NCI-H748 treated with DMSO at 0.1 percent for 48 hours (cell line): Measurements from ENCODE around the gene CMIP.
A peak's percentile ranks its signal among the peaks of the same experiment; 100 is the strongest.

Experiments
- DNase-seq: peaks from one replicate; lab custom pipeline; 2025; lab: John Stamatoyannopoulos, UW

Gene CMIP

DNA sequence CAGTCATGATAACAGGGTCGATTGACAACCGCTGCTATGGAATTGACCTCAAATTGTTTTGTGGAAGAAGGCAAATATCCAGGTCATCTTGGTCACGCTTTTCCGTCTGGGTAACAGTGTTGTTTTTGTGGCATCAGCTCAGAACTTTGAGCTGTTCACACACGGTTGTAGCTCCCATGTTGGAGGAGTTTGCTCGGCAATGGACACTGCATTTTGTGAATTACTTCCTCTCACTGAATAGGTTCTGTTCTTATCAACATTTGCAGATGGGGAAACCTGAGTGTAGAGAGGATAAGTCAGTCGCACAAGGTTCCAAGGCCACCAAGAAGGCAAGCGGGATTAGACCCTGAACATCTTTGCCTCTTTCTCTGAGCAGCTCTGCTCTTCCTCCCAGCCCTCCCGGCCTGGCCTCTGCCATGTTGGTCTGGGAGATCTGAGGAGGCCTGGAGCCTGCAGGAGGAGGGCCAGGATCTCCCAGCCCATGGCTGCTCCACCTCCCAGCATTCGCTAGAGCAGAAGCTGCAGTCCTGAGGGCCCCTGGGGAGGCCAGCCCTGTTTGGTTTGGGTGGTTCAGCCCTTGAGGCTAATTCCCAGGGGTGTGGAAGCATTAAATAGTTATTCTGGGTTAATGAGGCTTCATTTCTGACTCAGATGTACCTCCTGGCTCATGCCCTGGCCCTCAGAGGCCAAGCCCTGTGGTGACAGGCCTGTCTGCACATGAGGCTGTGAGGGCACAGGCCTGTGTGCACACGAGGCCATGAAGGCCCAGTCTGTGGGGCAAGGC lies 180.3 kb downstream of the CMIP start:
- no peak for DNase-seq

DNA sequence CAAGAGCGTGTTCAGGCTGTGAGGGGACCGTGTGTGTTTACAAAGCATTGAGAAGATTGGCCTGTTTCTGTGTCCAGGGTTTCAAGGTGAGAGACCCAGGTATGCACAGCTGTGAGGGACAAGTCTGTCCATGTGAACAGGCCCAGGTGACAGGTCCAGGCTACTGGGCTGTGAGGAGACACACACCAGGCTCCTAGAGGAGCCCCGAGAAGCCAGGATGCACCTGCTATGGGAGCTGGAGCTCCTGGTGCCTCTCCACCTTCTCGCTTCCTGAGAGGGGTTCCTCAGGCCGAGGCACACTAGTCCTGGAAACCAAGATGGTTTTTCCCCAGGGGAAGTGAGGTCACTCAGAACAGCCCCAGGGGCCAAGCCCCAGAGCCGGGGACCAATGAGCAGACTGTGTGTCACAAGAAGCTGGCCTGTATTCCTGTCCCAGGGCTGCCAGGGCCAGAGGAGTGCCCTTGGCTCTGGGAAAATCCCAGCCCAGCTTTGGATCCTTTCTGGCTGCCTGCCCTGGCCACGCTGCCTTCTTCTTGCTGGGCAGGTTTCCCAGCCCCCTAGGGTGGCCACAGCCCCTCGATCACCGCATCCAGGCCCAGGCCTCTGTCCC lies 181.0 kb downstream of the CMIP start:
- DNase-seq = no peak

DNA sequence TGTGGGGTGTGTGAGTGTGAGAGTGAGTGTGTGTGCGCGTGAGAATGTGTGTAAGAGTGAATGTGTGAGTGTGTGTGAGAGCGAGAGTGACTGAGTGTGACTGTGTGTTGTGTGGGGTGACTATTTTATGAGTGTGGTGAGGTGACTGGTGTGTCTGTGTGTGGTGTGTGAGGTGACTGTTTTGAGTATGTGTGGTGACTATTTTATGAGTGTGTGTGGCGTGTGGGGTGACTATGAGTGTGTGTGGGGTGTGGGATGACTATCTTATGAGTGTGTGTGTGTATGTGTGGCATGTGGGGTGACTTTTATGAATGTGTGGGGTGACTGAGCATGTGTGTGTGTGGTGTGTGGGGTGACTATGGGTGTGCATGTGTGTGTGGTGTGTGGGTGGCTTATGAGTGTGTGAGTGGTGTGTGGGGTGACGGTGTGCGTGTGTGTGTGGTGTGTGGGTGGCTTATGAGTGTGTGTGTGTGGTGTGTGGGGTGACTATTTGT lies 181.6 kb downstream of the CMIP start:
- no peak for DNase-seq

DNA sequence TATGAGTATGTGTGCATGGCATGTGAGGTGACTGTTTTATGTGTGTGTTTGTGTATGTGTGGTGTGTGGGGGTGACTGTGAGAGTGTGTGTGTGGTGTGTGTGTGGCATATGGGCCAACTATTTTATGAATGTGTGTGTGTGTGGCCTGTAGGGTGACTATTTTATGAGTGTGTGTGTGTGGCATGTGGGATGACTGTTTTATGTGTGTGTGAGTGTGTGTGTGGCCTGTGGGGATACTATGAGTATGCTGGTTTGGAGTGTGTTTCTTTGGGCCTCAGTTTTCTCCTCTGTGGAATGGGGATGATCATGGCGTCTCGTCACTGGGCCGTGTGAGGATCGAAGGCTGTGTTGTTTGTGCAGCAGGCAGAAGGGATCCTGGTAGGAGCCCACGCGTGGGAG lies 182.4 kb downstream of the CMIP start:
- DNase-seq = no peak

DNA sequence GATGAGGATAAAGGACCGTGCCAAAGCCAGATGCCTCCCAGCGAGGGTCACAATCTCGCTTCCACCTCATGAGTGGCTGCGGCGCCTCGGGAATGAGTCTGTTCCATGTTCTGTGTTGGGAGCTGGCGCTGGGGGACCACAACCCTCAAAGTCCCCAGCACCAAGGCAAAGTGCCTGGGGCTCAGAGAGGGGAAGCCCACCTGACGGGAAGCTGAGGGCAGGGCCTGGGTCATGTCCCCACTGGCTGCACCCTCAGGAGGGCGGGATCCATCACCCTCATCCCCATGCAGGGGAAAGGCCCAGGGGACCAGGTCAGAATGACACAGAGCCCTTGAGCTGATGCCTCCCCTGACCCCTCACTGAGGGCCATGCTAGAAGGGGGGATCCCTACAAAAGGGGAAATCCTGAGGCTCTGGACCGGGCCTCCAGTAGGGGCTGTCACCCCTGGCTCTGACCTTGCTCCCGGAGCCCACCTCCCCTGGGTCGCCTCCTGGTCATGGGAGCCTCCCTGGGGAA lies 183.2 kb downstream of the CMIP start:
- DNase-seq = no peak

DNA sequence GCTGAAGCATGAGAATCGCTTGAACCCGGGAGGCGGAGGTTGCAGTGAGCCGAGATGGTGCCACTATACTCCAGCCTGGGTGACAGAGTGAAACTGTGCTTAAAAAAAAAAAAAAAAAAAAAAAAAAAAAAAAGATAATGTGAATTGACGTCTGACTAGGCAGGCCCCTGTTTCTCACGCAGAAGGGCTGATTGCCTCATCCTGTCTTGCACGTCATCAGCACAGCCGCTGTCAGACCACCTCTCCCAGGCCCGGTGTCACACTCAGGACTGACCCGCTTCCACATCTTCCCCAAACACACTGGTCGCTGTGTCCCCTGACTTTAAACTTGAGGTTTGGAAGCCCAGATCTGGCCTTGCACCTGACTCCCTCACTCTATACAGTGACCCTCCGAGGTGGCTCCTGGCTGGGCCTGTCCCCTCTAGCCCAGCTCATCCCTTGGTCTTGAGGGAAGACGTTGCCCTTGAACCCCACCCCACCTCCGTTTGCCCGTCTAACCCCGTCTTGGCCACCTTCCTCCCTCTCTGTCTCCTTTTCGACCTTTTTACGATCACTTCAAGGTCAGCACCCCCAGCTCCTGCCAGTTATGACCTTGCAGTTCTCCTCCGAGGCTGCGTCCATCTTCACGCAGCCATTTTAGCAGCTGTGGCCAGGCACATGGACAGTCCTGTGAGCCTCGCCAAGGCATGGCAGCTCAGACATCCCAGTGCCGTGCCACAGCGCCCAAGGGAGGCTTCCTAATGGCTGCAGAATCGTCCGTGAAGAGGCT lies 184.6 kb downstream of the CMIP start:
- DNase-seq = no peak

DNA sequence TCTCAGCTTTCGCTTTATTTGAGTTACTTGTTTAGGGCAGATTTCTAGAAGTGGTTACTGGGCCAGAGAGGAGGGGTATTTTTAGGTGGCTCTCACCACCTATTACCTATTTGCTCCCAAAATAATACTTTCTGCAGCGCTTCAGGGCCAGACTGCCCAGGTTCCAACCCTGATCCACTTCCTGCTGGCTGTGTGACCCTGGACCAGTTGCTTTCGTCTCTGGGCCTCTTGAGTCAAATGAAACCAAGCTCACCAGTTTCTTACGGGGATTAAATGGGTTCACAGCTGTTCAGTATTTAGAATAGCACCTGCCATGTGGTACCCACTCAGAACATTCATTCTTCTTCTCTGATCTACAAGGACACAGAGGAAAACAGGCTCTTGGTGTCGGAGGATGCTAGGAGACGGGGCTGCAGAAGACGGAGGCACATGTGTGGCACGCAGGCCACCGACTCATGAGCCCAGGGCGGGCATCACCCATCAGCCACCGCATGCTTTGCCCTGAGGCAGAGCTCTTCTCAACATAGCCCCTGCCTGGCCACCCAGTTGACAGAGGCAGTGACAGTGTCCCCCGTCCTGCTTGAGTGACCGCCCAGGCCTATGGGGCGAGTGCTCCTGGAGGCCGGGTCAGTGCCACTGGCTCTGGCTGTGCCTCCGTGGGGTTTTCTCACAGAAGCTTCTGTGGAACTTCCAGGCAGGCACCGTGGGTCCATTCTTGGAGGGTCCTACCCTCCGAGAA lies 185.5 kb downstream of the CMIP start:
- no peak for DNase-seq

DNA sequence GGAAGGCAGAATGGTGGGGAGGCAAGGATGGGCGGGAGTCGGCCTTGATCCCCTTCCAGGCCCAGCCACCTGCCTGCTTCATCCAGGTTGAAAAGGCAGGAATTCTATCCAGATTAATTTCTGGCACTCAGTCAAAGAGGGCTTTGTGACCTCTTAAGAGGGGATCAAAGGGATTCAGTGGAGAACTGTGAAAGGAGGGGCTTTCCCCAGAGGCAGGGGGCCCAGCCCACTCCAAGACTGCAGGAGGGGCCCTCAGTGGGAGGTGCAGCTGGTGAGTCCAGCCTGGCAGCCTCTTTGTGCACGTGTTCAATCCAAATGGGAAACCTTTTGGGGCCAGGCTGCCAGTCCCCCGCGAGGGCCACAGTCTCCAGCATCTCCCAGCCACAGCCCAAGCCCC lies 186.0 kb downstream of the CMIP start:
- DNase-seq = no peak

DNA sequence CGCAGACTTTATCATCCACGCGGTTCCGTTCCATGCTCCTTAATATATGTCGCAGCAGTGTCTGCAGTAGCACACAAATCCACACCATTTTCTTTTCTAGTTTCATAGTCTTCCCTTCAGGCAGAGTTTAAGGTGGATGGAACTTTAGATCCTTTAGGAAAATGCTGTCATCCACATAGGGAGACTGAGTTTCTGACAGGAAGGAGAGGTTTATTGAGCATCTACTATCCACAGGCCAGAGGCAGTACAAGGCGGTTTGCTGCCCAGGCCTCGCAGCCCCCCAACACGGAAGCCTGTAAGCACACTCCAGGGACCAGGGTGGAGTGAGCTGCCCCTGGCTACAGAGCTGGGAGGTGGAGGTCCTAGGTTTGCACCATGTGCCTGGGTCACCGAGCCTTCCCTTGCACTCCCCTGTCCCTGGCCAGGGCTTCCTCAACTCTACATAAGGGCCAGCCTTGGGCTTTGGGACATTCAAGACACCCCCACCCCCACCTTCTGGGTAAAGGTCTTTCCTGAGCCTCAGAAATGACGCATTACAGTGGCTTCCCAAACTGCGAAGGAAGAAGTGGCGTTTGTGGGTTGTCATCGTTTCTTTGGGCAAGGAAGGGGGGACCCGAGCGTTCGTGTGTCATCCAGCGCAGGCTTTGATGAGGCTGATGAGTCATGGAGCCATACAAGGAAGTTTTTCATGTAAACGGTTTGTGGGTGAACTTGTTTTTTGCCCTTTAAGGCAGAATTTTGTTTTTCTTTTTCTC lies 188.0 kb downstream of the CMIP start:
- DNase-seq = no peak

DNA sequence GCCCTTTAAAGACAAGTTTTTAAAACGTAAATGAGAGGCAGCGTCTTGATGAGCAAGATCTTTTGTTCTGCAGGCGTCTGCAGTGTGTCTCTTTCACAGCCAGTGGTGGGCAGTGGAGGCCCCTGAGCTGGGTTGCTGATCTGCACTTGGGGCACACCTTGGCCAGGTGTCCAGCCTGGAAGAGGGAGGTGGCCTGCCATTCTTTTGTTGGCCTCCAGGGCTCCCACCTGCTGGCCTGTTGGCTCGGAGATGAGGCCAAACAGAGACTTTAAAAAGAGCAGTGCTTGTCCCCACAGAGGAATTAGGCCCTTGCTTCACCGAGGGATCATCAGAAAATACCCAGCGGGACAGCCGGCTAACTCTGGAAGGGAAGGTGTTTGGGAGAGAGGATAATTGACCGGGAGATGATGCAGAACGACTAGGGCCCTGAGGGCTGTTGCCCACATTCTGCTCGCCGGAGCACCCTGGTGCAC lies 188.6 kb downstream of the CMIP start:
- peak; percentile 28 for DNase-seq

DNA sequence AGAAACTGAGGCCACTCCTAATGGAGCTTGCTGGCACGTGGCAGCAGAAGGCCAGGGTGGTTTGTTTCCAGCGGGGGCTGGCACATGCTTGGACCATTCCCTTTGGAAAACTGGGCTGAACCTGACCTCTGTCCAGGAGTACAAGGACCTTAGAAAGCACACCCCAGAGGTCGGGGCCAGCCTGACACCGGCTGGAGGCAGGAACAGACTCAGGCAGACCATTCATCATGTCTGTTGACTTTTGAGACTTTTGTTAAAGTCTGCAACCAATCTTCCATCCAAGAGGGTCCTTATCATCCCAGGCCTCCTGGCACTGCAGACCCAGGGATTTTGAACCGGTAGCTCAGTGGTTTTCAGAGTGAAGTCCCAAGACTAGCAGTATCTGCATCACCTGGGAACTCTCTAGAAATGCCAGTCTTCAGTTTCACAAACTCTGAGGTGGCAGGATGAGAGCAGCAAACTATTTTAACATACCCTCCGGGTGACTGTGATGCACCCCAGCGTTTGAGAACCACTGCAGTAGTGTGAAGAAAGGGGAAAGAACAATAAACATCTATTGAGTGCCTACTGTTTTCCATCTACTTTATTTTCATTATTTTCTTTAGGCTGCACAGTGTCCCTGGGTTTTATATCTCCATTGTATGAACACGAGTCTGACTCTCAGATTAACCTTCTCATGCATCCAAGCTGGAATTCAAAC lies 189.2 kb downstream of the CMIP start:
- no peak for DNase-seq

DNA sequence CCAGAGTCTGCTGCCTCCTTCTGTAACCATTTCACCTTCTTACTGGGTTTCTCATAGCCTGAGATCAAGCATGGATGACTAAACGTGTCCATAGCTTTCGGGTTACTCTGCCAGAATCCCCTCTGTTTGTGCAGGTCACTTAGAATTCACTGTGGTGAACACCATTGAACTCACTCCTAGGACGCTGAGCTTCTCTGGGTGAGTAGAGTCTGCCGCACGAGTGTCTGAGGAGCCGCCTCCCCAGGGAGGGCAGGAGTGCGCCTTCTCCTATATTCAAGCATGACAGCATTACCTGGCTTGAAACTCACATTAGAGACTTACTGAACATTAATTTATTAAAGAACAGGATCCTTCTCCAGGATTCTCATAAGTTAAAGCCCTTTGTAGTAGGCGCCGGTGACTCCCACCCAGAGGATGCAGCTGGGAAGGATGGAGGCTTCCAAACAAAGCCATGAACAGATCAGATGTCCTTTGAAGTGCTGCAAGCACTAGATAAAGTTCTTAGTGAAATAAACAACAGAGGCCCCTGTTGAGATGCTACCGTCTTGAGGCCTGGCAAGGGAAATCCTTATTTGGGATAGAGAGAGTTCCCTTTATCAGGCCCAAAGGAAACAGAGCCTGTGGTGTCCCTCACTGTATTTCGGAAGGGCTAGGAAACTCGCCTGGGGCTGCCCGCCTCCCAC lies 189.9 kb downstream of the CMIP start:
- DNase-seq = no peak

DNA sequence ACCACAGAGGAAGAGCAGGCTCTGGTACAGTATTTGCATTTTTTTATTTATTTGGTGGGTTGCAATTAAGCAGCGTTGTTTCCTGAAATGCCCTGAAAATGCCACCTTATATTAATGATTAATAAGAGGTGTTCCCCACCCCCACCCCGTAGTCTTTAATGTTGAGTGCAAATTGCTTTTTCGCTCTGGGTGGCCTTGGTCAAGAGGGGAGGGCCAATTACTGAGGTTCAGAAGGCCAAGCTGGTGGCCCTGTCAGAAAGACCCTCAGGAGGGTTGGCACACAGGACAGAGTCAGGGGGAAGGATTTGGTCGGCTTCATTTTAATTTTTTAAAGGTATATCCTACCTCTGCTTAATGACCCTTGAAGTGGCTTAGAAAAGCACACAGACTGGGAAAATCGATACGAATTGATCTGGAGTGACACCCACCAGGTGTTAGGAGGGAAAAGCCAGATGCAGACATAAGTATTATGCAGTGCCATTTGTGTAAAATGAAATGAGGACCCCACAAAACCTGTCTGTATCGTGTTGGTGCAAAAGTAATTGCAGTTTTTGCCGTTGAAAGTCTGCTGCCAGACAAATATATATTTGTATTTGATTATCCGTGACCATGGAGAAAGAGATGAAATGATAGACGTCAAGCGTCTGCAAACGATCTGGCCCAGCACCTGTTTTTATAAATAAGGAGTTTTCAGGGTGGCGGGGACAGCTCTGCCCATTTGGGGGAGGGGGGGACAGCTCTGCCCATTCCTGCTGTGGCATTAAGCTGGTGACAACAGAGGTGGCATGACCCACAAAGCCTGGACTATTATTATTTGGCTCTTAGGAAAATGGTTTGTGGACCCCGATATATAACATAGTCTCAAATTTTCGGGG lies 190.7 kb downstream of the CMIP start:
- peak; percentile 45 for DNase-seq

DNA sequence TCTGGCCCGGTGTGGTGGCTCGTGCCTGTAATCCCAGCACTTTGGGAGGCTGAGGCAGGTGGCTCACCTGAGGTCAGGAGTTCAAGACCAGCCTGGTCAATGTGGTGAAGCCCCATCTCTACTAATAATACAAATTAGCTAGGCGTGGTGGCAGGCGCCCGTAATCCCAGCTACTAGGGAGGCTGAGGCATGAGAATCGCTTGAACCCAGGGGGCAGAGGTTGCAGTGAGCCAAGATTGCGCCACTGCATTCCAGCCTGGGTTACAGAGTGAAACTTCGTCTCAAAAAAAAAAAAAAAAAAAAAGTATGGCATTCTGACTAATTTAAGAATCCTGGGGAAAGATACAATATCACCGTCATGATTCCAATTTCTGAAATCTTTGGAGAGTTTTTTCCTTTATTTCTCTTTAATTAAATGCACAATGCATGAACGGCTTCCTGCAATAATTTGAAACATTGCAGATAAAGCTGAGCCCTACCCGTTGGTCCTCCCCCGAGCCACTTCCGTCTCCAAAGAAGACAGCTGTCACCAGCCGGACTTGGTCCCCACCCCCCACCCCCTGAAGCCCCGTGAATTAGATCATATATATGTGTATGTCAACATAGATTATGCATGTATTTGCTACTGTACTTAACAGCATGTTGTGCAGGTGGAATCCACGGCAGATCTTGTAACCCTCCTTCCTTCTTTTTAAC lies 191.8 kb downstream of the CMIP start:
- DNase-seq = no peak

DNA sequence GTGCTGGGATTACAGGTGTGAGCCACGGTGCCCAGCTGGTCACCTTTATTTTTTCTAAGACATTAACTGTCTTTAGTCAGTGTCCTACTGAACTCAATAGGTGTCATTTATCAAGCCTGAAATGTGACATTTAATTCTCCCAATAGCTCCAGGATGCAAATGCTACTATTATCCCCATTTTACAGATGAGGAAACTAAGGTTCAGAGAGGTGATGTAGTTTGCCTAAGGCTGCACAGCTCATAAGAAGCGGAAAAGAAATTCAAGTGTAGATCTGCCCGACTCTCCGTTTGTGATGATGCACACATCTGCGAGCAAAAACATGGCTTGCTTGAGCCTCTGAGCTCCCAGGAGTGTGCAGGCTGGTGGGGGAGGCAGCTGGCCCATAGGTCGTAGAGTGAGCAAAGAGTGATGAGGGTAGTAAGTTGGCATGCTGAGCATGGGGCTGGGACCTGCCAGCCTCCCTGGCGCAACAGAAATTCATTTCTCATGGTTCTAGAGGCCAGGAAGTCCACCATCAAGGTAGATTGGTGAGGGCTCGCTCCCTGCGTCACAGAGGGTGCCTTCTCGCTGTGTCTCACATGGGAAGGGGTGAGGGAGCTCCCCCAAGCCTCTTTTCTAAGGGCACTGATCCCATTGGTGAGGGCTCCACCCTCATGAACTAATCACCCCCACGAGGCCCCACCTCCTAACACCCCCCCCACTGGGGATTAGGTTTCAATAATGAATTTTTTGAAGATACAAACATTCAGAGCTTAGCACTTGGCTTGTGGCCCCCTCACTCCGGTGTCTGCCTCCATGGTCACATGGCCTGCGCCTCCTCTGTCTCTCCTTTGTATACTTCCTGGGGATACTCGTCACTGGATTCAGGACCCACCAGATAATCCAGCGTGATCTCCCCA lies 193.0 kb downstream of the CMIP start:
- DNase-seq = no peak

DNA sequence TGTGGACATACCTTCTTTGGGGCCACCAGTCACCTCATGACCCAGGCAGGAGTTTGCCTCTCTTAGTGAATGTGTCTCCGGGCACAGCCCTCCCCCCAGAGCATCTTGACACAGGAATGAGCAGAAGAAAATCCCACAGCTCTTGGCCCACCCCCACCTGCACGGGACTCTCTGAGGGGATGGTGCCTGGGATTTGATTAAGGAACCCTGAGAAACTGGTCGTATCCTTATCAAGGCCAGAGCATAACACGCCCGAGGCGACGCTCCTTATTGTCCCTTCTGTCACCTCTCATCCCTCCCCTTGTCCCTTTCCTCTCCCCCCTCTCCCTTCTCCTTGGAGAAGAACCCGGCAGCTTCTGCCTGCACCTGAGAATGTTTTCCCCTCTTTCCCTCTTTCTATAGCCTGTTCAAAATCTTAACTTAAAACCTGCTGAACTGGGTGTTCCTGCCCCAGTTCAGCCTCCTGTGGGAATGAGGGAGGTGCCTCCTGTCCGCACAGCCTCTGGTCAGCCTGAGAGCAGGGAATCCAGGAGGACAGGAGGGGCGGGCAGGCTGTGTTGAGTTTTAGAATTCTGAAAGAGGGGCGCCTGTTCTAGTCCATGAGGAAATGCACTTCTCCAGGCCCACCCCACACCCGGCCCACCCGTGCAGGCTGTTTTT lies 193.8 kb downstream of the CMIP start:
- DNase-seq = no peak

DNA sequence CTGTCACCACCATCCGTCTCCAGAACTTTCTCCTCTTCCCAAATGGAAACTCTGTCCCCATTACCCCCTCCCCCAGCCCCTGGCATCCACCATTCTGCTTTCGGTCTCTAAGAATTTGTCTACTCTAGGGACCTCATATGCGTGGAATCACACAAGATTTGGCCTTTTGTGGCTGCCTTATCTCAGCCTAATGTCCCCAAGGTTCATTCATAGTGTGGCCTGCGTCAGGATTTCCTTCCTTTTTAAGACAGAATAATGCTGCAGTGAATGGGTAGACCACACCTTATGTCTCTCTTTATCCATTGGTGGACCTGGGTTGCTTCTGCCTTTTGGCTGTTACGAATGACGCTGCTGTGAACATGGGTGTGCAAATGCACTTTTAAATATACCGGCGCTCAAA lies 194.7 kb downstream of the CMIP start:
- DNase-seq = no peak
